Inflammatory macrophage treated with lipopolysaccharide for 4 hours (primary cell): ENCODE data around the gene STAT6.

Experiments
- DNase-seq: peaks from one replicate; pipeline ENCODE4 v3.0.0-alpha.2; 2020

Gene STAT6

DNA sequence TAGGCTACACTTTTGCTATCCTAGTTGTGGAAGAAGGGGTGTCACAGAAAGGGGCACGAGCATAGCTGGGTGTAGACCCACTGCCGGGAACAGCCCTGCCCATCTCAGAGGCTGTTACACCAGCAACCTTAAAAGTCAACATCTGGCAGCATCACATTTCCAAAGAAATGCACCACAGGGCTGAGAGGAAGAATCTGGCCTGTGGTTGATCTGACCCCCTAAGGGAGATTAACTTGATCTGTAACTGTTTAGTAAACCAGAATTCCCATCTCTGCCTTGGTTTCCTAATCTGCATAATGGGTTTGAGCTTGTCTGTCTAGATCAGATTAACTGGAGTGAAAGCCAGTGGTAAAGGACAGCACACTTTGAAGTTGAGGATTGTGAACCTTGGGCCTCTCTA is 34.9 kb upstream of the STAT6 start:
- no peak for DNase-seq

DNA sequence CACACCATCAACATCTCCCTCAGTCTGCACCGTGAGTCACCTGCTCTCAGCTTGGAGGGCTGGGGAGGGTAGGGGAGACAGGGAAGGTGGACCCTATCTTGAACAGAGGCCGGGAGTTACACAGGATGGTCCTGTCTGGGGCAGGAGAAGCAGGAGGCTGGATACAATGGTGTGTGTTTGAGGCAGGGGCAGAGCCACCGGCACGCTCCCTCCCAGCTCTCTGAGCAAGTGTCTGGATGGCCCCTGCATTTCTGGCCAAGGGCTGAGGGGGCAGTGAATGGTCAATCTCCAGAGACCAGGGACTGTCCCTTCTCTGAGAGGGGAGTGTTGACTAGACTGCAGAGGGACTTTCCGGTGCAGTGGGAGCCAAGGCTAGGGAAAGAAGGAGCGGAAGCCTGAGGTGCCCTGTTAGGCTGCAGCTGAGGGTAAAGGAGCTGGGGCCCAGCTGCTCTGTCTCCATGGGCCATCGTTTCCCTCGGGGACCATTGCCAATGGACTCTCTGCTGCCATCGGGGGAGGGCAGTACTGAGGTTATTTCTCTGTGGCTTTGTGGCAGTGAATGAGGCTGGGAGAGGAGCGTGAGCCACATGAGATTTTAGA is 34.4 kb upstream of the STAT6 start:
- DNase-seq: peak; percentile 39

DNA sequence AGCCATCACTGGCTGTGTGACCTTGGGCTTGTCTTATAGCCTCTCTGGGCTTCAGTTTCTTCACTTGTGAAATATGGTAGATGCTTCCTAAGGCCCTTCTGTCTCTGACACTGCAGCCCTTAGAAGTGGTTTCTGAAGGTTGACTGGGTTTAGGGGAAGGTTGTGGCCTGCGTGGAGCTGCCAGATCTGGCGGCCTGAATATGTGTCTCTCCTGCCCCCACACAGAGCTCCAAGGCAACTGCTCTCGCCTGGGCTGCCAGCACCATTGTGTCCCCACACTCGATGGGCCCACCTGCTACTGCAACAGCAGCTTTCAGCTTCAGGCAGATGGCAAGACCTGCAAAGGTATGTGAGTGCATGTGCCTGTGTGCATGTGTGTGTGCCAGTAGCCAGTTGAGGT is 32.3 kb upstream of the STAT6 start:
- no peak for DNase-seq

DNA sequence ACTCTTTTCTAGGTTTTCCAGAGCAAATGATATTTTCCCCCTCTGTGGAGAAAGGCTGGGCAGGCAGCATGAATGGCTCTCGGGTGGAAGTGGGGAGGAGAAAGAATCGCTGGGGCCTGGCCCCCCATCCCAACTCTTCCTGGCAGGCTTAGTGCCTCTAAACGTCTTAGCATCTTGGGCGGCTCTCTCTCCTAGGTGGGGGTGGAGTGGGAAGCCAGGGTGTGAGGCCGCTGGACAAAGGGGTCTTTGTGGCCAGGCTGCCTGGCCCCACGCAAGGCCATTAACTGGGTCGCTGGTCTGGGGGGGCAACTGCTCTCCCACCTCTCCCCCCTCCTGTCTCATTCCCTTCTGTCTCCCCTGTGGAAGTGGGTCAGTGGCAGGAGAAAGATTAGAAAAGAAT is 31.6 kb upstream of the STAT6 start:
- no peak for DNase-seq

DNA sequence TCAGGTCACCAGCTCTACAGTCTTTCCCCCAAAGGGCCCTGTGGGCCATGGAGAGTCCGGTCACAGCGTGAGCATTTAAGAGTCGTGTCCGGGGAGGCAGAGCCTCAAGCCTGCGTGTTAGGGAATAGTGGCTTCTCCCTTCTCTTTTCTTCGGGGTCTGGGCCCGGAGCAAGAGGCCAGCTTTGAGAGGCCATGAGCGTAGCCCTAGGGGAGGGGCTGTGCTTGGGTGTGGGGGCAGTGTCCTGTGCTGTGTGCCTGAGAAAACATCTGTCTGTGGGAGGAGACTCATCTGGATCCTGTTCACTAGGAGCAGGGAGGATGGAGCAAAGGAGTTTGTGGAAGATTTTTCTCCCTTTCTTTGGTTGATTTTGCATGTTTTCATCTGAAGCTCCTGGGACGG is 31.0 kb upstream of the STAT6 start:
- no peak for DNase-seq

DNA sequence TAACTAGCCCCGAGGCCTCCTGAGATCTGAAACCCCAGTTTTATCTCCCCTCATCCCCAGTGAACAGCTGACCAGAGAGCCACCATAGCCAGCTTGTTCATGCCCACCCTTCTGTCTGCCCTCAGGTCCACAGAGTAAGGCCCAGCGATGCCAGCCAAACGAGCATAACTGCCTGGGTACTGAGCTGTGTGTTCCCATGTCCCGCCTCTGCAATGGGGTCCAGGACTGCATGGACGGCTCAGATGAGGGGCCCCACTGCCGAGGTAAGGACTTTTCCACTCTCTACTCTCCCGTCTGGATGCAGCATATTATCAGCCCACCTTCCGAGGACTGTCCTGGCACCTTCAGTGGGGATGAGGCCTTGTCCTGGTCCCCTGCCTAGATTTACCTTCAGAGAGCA is 30.1 kb upstream of the STAT6 start:
- DNase-seq: no peak

DNA sequence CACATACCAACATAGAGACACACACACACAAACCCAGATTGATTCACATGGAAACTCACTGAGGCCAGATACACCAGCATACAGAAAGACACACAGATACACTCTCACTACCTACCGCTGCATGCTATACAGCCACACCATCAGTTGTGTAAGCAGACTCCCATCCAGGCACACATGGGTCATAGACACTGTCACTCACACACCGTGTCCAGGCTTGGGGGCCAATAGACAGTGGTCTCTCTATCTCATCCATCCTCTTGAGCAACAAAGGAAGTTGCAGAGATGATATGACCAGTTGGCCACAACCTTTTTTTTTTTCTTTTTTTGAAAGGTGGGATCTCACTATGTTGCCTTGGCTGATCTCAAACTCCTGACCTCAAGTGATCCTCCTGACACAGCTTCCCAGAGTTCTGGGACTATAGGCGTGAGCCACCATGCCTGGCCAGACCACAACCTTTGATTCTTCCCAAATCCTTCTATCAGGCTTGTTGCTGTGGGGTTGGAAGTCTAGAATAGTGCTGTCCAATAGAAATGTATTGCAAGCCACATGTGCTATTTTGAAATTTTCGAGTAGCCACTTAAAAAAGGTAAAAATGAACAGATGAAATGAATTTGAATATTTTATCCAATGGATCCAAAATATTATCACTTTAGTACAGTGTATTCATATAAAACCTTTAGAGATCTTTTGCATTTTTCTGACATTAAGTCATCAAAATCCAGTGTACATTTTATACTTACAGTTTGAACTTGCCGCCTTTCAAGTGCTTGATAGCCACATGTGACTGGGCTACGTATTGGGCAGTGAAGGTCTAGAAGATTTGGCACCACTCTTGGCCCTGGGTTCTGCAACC is 28.9 kb upstream of the STAT6 start:
- DNase-seq: peak; percentile 64

DNA sequence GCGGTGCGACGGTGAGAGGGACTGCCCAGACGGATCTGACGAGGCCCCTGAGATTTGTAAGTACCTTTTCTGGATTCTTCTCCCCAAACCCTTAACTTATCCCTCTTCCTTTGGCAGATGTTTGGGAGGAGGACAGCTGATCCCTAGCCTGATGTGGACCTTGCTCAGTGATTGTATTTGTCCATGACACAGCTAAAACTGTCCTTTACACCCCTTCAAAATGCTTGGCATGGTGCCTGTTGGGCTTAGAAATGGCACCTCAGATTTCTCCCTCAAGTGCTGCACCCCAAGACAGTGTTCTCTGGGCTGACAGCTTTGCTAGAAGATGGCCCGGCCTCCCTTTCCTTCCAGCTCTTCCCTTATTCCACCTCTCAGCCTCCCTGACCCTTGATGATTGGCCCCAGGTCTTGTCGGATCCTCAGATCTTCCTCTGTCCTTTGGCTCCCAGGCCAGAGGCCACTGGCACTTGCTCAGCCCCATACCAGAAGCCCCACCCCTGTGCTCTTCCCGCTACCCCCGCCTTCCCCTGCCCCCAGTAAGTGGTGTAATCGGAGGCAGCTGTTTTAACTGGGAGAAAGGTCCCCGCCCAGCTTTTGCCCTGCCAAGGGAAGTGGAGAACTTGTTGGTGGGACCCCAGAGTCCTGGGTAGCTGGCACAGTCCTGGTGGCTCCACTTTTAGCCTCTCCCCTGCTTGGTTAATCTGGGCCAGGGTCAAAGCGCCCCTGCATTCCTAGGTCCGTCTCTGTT is 27.5 kb upstream of the STAT6 start:
- DNase-seq: peak; percentile 80

DNA sequence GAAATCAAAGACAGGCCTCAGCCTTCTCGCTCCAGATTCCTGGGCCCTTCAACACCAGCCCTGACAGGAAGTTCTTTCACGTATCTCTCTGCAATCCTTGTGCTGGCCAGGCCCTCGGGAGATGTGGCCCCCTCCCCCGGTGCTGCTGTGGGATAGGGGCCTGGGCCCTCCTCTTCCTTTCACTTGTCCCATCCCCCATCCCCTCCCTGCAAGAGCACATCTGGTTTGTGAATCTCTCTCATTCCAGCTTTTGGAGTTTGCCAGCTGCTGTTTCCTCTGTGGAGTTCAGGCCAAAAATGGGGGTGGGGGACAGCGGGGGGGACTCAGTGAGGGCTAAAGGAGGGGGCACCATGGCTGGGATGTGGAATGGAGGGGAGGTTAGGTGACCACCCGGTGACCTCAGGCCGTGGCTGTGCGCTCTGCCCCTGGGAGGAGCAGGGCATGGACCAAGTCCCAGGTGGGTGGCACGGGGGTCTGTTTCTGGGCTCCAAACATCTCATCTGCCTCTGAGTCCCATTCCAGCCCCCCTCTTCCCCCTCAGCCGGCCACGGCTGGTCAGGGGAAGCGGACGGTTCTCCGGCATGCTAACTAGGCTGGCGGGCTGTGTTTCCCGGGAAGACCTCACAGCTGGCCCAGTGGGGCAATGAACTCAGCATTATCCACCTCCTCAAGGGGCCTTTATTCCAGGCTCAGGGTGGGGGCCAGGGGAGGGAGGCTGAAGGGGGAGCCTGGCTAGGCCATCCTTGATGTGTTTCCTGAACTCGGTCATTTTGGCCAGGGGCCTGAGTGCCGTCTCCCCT is 24.6 kb upstream of the STAT6 start:
- no peak for DNase-seq

DNA sequence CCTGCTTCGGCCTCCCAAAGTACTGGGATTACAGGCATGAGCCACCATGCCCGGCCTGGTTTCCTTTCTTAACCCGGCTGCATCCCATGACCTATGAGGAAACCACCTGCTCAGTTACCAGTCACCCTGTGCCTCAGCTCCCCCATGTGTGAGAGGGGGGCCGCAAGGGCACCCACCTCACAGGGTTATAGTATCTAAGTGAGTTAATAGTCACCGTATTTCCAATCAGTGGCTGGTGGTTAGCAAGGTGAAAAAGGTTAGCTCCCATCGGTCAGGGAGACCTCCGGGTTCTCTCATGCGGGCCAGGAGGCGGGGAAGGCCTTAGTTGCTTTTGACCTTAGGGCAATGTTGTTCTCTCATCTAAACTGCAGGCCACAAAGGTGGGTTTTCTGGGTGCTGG is 23.8 kb upstream of the STAT6 start:
- DNase-seq: no peak

DNA sequence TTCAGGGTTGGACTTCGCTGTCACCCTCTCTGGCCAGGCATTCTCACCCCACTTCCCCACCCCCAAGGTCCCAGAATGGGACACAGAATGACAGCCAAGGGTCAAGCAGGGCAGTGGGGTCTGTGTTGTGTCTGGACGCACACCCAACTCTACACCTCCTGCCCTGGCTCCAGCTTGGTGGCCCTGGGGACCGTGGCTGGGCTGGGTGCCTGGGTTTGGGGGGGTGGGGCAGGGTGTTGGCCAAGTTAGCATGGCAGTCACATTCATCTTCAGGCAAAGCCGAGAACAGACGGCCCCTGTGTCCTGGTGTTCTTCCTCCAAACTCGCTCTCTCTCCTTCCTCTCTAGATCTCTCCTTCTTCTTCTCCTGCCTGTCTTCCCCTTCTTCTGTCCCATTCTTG is 22.8 kb upstream of the STAT6 start:
- DNase-seq: no peak

DNA sequence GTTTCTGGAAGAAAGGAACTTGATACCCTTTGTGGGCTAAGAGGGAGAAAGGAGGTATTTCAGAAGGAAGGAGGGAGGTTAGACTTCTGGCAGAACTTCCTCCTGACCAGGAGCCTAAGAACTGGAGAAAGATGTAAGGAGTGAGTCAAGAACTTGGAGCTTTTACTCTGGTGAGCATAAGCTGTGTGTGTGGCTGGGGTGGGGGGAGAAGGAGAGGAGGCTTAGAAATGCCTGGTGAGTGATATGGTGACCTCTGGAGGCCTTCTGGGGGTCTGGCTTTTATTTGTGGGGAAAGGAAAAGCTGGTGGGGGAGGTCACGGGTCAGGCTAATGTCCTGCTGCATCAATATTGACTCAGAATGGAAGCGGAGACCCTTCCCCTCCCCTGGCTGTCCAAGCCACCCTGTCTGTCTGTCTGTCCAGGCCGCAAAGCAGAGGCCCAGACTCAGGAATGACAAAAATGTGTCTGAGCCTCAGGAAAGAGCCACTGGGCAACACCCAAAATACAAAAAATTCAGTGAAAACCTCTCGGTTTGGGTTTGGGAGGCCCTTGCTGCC is 21.9 kb upstream of the STAT6 start:
- DNase-seq: no peak

DNA sequence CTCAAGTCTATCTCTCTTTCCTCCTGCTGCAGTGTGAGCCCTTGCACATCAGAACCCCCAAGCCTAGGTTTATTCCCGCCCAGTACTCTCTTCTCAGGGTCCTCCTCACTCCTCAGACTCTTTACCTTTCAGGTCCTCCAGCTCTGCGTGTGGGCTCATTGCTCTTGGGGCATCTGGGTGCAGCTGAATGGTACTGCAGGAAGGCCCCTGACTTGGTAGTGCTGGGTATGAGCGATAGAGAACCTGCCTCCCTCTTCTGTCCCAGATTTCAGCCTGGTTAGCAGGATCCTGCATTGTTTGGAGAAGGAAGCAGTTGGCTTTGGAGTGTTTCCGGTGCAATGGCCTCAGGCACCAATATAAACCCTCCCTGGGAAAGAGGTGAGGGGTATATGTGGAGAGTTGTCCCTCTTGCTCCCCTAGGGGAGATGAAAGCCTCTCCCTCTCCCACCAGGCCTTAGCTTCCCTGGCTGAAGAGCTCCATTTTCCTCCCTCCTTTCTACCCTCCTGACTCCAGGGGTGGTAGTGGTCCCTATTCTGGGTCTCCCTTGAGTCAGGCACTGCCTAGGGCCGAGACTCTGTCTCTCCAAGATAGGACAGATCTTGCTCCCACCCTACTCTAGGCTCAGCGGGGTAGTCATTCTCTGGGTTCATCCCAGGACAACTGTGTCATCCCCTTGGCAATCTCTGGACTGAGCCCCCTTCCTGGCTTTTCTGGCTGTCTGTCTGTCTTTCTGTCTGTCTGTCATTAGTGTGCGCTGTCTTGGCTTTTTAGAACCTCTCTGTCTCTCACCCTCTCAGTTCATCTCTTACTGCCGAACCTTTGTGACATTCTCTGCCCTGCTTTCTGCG is 21.0 kb upstream of the STAT6 start:
- no peak for DNase-seq

DNA sequence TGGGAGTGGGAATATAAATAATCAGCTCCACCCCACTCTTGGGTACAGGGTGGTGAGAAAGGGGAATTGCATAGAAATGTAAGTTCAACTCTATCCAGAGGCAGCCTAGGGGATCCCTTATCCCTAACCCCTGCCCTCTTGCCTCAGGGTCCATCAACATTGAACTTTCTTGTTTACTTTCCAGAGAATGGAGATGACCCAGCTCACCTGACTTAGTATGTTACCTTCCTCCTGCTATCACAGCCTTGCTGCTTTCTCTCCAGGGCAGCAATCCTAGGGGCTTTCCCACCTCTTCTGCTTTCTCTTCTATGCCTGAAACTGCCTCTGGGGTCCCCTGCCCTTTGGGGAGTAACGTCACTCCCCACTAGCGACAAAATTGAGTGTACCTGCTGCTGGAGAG is 19.8 kb upstream of the STAT6 start:
- no peak for DNase-seq

DNA sequence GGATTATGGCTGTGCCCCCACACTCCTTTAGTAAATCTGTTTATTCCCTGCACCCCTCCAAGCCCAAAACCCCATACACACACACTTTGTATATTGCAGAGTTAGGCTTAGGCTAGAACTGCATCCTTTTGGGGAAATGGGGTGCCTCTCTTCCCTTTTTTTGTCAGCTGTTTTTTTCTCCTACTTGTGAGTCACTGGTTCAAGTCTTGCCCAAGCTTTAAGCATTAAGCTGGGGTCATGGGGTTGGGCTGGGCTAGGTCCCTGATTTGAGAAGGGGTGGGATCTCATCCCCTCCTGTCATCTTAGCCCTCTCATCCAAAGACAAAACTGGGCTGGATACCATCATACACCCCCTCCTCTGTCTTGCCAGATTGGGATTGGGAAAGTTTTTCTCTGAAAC is 18.7 kb upstream of the STAT6 start:
- DNase-seq: peak; percentile 90

DNA sequence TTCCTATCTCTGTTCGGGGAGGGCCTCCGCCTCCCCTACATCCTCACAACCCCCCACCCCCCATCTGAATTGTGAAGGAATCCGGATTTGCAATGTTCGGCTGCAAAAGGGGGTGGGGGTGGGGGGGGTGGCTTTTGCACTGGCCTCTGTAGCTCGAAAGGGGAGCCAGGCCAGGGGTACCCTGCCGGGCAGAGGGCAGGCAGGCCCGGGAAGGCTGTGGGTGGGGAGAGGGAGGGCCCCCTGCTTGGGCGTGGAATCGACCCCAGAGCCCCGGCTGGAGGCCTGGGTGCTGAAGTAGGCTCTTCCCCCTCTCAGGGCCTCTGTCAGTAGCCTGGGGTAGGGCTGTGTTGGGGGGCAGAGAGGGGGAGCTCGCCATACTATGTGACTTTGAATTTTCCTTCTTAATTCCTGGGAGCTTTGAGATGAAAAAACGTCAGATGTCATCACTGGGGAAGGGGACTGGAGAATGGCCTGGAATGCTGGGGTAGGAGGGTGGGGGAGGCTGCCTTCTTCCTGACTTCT is 18.2 kb upstream of the STAT6 start:
- no peak for DNase-seq

DNA sequence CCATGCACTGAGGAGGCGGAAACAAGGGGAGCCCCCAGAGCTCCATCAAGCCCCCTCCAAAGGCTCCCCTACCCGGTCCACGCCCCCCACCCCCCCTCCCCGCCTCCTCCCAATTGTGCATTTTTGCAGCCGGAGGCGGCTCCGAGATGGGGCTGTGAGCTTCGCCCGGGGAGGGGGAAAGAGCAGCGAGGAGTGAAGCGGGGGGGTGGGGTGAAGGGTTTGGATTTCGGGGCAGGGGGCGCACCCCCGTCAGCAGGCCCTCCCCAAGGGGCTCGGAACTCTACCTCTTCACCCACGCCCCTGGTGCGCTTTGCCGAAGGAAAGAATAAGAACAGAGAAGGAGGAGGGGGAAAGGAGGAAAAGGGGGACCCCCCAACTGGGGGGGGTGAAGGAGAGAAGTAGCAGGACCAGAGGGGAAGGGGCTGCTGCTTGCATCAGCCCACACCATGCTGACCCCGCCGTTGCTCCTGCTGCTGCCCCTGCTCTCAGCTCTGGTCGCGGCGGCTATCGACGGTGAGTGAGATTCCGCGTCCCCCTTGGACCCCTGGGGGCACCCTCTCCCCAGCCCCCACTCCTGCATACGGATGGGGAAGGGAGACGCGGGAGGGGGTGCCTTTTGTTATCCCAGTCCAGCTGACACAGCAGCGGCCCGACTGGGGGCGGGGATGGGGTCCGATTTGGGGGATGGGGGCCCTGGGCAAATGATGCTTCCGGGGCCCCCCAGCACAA is 17.5 kb upstream of the STAT6 start:
- no peak for DNase-seq

DNA sequence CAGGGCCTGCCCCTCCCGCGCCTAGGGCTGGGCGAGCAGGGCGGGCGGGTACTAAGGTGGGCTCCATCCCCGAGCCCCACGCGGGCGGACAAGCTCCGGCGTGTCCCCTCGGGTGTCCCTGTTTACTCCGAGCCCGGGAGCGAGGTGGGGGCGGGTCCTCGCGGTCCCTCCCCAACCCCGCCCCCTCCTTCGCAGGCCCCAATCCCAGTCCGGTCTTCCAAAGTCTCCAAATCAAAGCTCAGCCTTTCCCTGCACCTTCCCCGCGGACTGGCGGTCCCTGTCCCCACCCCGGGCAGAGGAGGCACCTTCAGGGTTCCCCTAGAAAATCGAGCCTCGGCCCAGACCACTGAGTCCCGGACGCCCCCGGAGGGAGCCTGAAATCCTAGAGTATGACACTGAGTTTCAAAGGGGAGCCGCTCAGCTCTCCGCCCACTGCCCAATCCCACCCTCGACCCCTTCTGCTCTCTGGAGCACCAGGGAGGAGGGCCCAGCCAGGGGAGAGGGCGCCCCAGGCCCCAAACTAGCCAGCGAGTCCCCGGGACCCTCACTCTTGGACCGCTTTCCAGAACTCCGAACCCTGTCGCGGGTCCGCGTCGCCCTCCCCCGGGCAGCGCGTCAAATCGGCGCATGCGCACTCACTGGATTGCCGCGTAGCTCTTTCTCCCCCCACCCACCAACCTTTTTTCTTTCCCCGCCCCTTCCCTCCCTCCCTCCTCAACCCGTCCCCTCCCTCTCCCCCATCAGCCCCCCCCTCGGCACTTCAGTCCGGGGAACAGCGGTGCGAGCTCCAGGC is 16.8 kb upstream of the STAT6 start, which contains the start of gene LRP1:
Gene LRP1, plus strand, starts transcription at position 758 of the 793 bp plus-strand sequence. CDS start 482 bp downstream, outside the sequence.
- DNase-seq: peak; percentile 74

DNA sequence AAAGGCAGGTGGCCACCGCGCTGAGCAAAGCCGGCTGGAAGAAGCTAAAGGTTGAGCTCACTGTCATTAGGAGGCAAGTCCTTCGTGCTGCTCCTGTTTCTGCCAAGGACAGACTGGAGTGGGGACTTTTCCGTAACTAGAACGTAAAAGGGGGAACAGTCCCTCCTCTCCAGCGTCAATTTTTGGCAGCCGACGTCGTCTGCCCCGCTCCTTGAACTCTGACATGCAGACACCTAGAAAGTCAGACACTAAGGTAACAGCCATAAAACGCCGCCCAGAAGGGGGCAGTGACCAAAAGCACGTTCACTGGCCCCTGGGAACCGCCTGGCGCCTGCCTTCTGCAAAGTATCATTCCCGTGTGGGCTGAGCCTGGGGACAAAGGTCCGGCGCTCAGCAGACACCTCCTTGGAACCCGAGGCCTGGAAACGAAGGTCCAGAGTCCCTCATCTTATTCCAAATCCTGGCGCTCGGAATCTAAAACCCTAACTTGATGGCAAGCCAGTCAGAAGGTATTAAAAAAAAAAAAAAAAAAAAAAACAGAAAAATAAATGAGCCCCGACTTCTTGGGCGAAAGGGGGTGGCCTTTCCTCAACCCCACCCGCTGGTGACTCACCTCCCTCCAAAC is 16.1 kb upstream of the STAT6 start:
- peak; percentile 57 for DNase-seq
